Loucy (cell line): Measurements from ENCODE around the gene DNAJB8.

Experiments used
- EZH2phosphoT487 ChIP-seq: fragments of 200-600 bp; IDR thresholded peaks from 2 replicates; pipeline ENCODE4 v1.6.1; 2018; ENCODE audit warnings: antibody characterized with exemption, mild to moderate bottlenecking, moderate library complexity, borderline replicate concordance
- TF ChIP-seq, protein P1 (sequence below): fragments of 200-600 bp; sonication (generic); conservative IDR thresholded peaks from 2 replicates; pipeline ENCODE4 v1.5.1; 2014; ENCODE audit warnings: mild to moderate bottlenecking, antibody characterized with exemption, low read length

DNA sequence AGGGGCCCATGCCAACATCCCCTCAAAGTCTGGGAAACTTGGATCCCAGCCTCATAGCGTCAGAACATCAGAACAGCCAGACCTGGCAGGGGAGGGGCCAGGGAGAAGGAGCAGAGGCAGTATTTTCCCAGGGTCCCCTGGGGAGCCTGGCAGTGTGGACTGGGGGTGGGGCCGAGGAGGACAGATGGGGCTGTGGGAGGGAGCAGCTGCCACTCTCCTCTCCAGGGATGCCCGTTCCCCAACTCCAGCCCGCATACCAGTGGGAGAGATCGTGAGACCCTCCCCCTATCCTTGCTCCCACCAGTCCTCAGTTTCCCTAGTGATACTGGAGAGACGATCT, 6.5 kb upstream of the DNAJB8 start:
- TF ChIP-seq, protein P1, sequence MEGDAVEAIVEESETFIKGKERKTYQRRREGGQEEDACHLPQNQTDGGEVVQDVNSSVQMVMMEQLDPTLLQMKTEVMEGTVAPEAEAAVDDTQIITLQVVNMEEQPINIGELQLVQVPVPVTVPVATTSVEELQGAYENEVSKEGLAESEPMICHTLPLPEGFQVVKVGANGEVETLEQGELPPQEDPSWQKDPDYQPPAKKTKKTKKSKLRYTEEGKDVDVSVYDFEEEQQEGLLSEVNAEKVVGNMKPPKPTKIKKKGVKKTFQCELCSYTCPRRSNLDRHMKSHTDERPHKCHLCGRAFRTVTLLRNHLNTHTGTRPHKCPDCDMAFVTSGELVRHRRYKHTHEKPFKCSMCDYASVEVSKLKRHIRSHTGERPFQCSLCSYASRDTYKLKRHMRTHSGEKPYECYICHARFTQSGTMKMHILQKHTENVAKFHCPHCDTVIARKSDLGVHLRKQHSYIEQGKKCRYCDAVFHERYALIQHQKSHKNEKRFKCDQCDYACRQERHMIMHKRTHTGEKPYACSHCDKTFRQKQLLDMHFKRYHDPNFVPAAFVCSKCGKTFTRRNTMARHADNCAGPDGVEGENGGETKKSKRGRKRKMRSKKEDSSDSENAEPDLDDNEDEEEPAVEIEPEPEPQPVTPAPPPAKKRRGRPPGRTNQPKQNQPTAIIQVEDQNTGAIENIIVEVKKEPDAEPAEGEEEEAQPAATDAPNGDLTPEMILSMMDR = no peak
- no peak for TF ChIP-seq EZH2phosphoT487
